Measurements from ENCODE around the gene ITGB4. TPM values are rescaled to one million over a fixed set of nuclear protein-coding genes. Genes with fewer than 3 reads are reported as not detected.
A peak's percentile ranks its signal among the peaks of the same experiment; 100 is the strongest.

ITGB4 gene
- total RNA-seq, 1 donor from 2014 or later = 26.4 TPM

GRCh38 chr17:75752405-75752709, 31.1 kb downstream of the ITGB4 start:
- no peak for DNase-seq (ENCODE audit: extremely low spot score, unreplicated experiment)
- Mint-ChIP-seq H3K4me3 (no peak overlapping the region), H3K9me3 (no peaks in the 10 kb centered on the region), H3K36me3 (no peaks in the 10 kb centered on the region), H3K4me1 (ENCODE audit: unreplicated experiment) (peaks cover 11% of the 10 kb centered on the region), H3K27me3 (no peaks in the 10 kb centered on the region), H3K27ac (no peak overlapping the region)
- no peak for TF ChIP-seq CTCF (conservative IDR thresholded peaks at IDR 0.05)

- no peak for DNase-seq (ENCODE audit: extremely low spot score, unreplicated experiment)
- Mint-ChIP-seq H3K36me3 (no peaks in the 10 kb centered on the region), H3K4me1 (ENCODE audit: unreplicated experiment) (peaks cover 7% of the 10 kb centered on the region), H3K27ac (no peak overlapping the region), H3K27me3 (no peaks in the 10 kb centered on the region), H3K9me3 (no peaks in the 10 kb centered on the region), H3K4me3 (no peak overlapping the region)
- TF ChIP-seq CTCF (conservative IDR thresholded peaks at IDR 0.05) = no peak
These were observed 31.7 kb downstream of the ITGB4 start for GRCh38 chr17:75752802-75753513.

GRCh38 chr17:75753514-75754377, 32.5 kb downstream of the ITGB4 start:
- peak; percentile 70 for TF ChIP-seq CTCF (conservative IDR thresholded peaks at IDR 0.05)
- no peak for DNase-seq (ENCODE audit: extremely low spot score, unreplicated experiment)
- H3K4me3 Mint-ChIP-seq = no peak overlapping the region

GRCh38 chr17:75754378-75755204, 33.3 kb downstream of the ITGB4 start:
- H3K9me3 Mint-ChIP-seq = no peaks in the 10 kb centered on the region
- no peak for TF ChIP-seq CTCF (conservative IDR thresholded peaks at IDR 0.05)
- peak overlapping the region; percentile 74 for H3K4me3 Mint-ChIP-seq
- no peak for DNase-seq (ENCODE audit: extremely low spot score, unreplicated experiment)
- no peaks in the 10 kb centered on the region for H3K27me3 Mint-ChIP-seq
- H3K27ac Mint-ChIP-seq = peak overlapping the region; percentile 33
- no peaks in the 10 kb centered on the region for H3K36me3 Mint-ChIP-seq
- peaks cover 6% of the 10 kb centered on the region for H3K4me1 Mint-ChIP-seq (ENCODE audit: unreplicated experiment)

More at GRCh38 chr17:75753514-75754377, 32.5 kb downstream of the ITGB4 start:
- Mint-ChIP-seq H3K9me3 (no peaks in the 10 kb centered on the region), H3K27me3 (no peaks in the 10 kb centered on the region), H3K4me1 (ENCODE audit: unreplicated experiment) (peaks cover 6% of the 10 kb centered on the region), H3K27ac (no peak overlapping the region), H3K36me3 (no peaks in the 10 kb centered on the region)

- no peaks in the 10 kb centered on the region for H3K36me3 Mint-ChIP-seq
- H3K27me3 Mint-ChIP-seq = no peaks in the 10 kb centered on the region
- no peak for DNase-seq (ENCODE audit: extremely low spot score, unreplicated experiment)
- H3K27ac Mint-ChIP-seq = no peak overlapping the region
- H3K9me3 Mint-ChIP-seq = no peaks in the 10 kb centered on the region
- no peak for TF ChIP-seq CTCF (conservative IDR thresholded peaks at IDR 0.05)
- H3K4me3 Mint-ChIP-seq = no peak overlapping the region
- peaks cover 6% of the 10 kb centered on the region for H3K4me1 Mint-ChIP-seq (ENCODE audit: unreplicated experiment)
These were observed 34.1 kb downstream of the ITGB4 start for GRCh38 chr17:75755205-75755901.
